Fibroblast of peridontal ligament (primary cell): ENCODE results near the gene TNFRSF12A.
"Not testable (repeated sequence)": the region's sequence is repeated elsewhere in the genome, so short reads cannot be mapped to it uniquely, and the experiment has no call there.

ENCODE experiments used
- DNase-seq: peaks from one replicate; pipeline ENCODE4 v3.0.0-alpha.2; 2010; ENCODE audit errors: extremely low read depth

Gene TNFRSF12A

GRCh38 chr16:3047387-3047720 is 27.2 kb downstream of the TNFRSF12A start:
- DNase-seq: no peak

GRCh38 chr16:3049921-3050481 is 29.8 kb downstream of the TNFRSF12A start:
- no peak for DNase-seq

- no peak for DNase-seq
These were observed 30.3 kb downstream of the TNFRSF12A start for GRCh38 chr16:3050487-3050886.

- DNase-seq: no peak
These were observed 30.8 kb downstream of the TNFRSF12A start for GRCh38 chr16:3051009-3051408.

GRCh38 chr16:3051494-3051893 is 31.3 kb downstream of the TNFRSF12A start:
- no peak for DNase-seq

GRCh38 chr16:3052571-3053329 is 32.6 kb downstream of the TNFRSF12A start:
- DNase-seq: not testable (repeated sequence)

- not testable (repeated sequence) for DNase-seq
These were observed 33.2 kb downstream of the TNFRSF12A start for GRCh38 chr16:3053330-3053710.

GRCh38 chr16:3054965-3055733 is 35.0 kb downstream of the TNFRSF12A start:
- no peak for DNase-seq

GRCh38 chr16:3055734-3056115 is 35.6 kb downstream of the TNFRSF12A start:
- DNase-seq: not testable (repeated sequence)

- DNase-seq: no peak
These were observed 36.4 kb downstream of the TNFRSF12A start for GRCh38 chr16:3056336-3057180.

GRCh38 chr16:3057181-3058138 is 37.3 kb downstream of the TNFRSF12A start:
- DNase-seq: no peak

- peak; percentile 13 for DNase-seq
These were observed 38.2 kb downstream of the TNFRSF12A start for GRCh38 chr16:3058139-3059030.

- peak; percentile 64 for DNase-seq
These were observed 39.0 kb downstream of the TNFRSF12A start for GRCh38 chr16:3059041-3059722.

- DNase-seq: no peak
These were observed 39.6 kb downstream of the TNFRSF12A start for GRCh38 chr16:3059723-3060242.

GRCh38 chr16:3060339-3061127 is 40.4 kb downstream of the TNFRSF12A start:
- DNase-seq: no peak

- no peak for DNase-seq
These were observed 42.4 kb downstream of the TNFRSF12A start for GRCh38 chr16:3062553-3062952.

- no peak for DNase-seq
These were observed 43.6 kb downstream of the TNFRSF12A start for GRCh38 chr16:3063625-3064386.
